Tibial nerve (tissue), 4 donors: ENCODE measurements around the gene TRHDE.

Experiments
- CTCF ChIP-seq, 5 experiments: fragments of 200-600 bp in 3 of 5; fragments of 450-650 bp in 2 of 5; sonication (generic) in 3 of 5; IDR thresholded peaks; one replicate each; pipeline ENCODE4 v1.5.1; 2016 to 2019; ENCODE audit warnings: antibody characterized with exemption in 5 of 5, mild to moderate bottlenecking in 3 of 5, moderate library complexity in 2 of 5
- EP300 ChIP-seq, 2 donors: sonication (generic); formaldehyde crosslinking; IDR thresholded peaks; one replicate each; pipeline ENCODE4 v1.6.1; 2017; ENCODE audit warnings: antibody characterized with exemption in 2 of 2, mild to moderate bottlenecking in 1 of 2
- POLR2A ChIP-seq, 2 donors: fragments of 450-650 bp; IDR thresholded peaks; one replicate each; pipeline ENCODE4 v1.6.1; 2017; ENCODE audit warnings: antibody characterized with exemption in 2 of 2, mild to moderate bottlenecking in 2 of 2, moderate library complexity in 2 of 2

GRCh38 chr12:72288911-72289310, 16.7 kb downstream of the TRHDE start:
- TF ChIP-seq CTCF (IDR thresholded peaks at IDR 0.05) (no peak), POLR2A (IDR thresholded peaks at IDR 0.05) (no peak), EP300 (IDR thresholded peaks at IDR 0.05) (no peak)
